H1 (cell line): Measurements from ENCODE around the gene SLC9A3. TPM values are rescaled to one million over a fixed set of nuclear protein-coding genes. Genes with fewer than 3 reads are reported as not detected.

Source experiments
- CTCF ChIA-PET: fragments of 300-600 bp; sonication (Branson Sonifier 250); formaldehyde crosslinking; loops from one replicate; lab custom pipeline; 2021; ENCODE audit not compliant: partially characterized antibody; lab: Charles Lee
- POLR2A ChIA-PET: fragments of 300-600 bp; sonication (Branson Sonifier 250); formaldehyde crosslinking; loops from one replicate; lab custom pipeline; 2021; ENCODE audit warnings: inconsistent platforms; ENCODE audit not compliant: partially characterized antibody; lab: Charles Lee
- DNase-seq, 2 experiments: peaks; one replicate each; pipeline versions ENCODE4 v3.0.0 to v3.0.0-alpha.2; 2010 to 2022; ENCODE audit warnings: low spot score in 2 of 2, low read depth in 1 of 2, mixed read lengths in 1 of 2
- FAIRE-seq: peaks from 2 replicates; lab custom pipeline; 2011; peaks lifted over from hg19 to GRCh38; lab: Jason Lieb, UNC
- H2AFZ ChIP-seq: 2 replicates; pipeline ENCODE4 v1.8.1; 2012; ENCODE audit warnings: low read length, inconsistent platforms
- H2AK5ac ChIP-seq: 2 replicates; pipeline ENCODE4 v1.6.1; 2013; ENCODE audit warnings: low read depth, low read length
- H2BK120ac ChIP-seq: replicated peaks from 2 replicates; pipeline ENCODE3; 2013; ENCODE audit warnings: low read depth, low read length, inconsistent platforms
- H2BK12ac ChIP-seq: 2 replicates; pipeline ENCODE4 v1.6.1; 2013; ENCODE audit warnings: low read depth, low read length
- H2BK15ac ChIP-seq: 2 replicates; pipeline ENCODE4 v1.6.1; 2013; ENCODE audit warnings: low read length
- H2BK20ac ChIP-seq: 2 replicates; pipeline ENCODE4 v1.6.1; 2013; ENCODE audit warnings: low read length
- H2BK5ac ChIP-seq: 2 replicates; pipeline ENCODE4 v1.6.1; 2013; ENCODE audit warnings: low read depth, low read length
- H3K14ac ChIP-seq: 2 replicates; pipeline ENCODE4 v1.6.1; 2013; ENCODE audit warnings: inconsistent platforms; ENCODE audit not compliant: insufficient read length
- H3K18ac ChIP-seq: 2 replicates; pipeline ENCODE4 v1.6.1; 2013; ENCODE audit warnings: low read length; ENCODE audit errors: extremely low read depth
- H3K23ac ChIP-seq: 2 replicates; pipeline ENCODE4 v1.6.1; 2013; ENCODE audit warnings: inconsistent platforms; ENCODE audit not compliant: insufficient read length
- H3K23me2 ChIP-seq: 2 replicates; pipeline ENCODE4 v1.6.1; 2013; ENCODE audit warnings: low read depth, low read length
- H3K27ac ChIP-seq: 2 replicates; pipeline ENCODE4 v1.6.1; 2011; ENCODE audit warnings: low read depth, low read length, inconsistent platforms
- H3K27me3 ChIP-seq, 4 experiments: replicated peaks in 1 of 4; 1 replicate in 1 of 4; 2 replicates in 3 of 4; pipeline versions ENCODE4 v1.6.1 to v1.8.1; 2011 to 2013; ENCODE audit warnings: low read length in 3 of 4, mild to moderate bottlenecking in 3 of 4, inconsistent platforms in 2 of 4, mixed read lengths in 2 of 4, moderate library complexity in 1 of 4; ENCODE audit not compliant: control insufficient read depth in 3 of 4, insufficient read depth in 3 of 4; ENCODE audit errors: extremely low read depth in 1 of 4
- H3K36me3 ChIP-seq, 4 experiments: 2 replicates each; pipeline versions ENCODE4 v1.6.1 to v1.8.1; 2011 to 2013; ENCODE audit warnings: mild to moderate bottlenecking in 4 of 4, low read length in 3 of 4, moderate library complexity in 2 of 4, control low read depth in 1 of 4, inconsistent platforms in 1 of 4; ENCODE audit not compliant: insufficient read depth in 4 of 4, control insufficient read depth in 2 of 4
- H3K4ac ChIP-seq: replicated peaks from 2 replicates; pipeline ENCODE3; 2013; ENCODE audit warnings: low read length, low read depth, mixed read lengths, inconsistent platforms; ENCODE audit not compliant: insufficient read length
- H3K4me1 ChIP-seq, 4 experiments: replicated peaks in 1 of 4; 1 replicate in 1 of 4; 2 replicates in 3 of 4; pipeline versions ENCODE4 v1.6.1 to v1.8.1; 2011 to 2013; ENCODE audit warnings: low read length in 3 of 4, inconsistent platforms in 2 of 4, mixed read lengths in 1 of 4; ENCODE audit not compliant: insufficient read depth in 4 of 4, control insufficient read depth in 3 of 4
- H3K4me2 ChIP-seq, 2 experiments: 2 replicates each; pipeline versions ENCODE4 v1.6.1 to v1.8.1; 2011 to 2013; ENCODE audit warnings: low read depth in 2 of 2, low read length in 2 of 2, control low read depth in 1 of 2, inconsistent platforms in 1 of 2, mild to moderate bottlenecking in 1 of 2; ENCODE audit not compliant: insufficient read depth in 1 of 2
- H3K4me3 ChIP-seq, 4 experiments: fragments of 200-600, 300-600 bp in 1 of 4; sonication (generic), shearing (Covaris generic), sonication (Bioruptor Twin) in 1 of 4; 2 replicates each; pipeline versions ENCODE4 v1.5.1 to v1.8.1; 2011 to 2016; ENCODE audit warnings: low read length in 4 of 4, low read depth in 3 of 4, control low read depth in 2 of 4, inconsistent platforms in 2 of 4, mild to moderate bottlenecking in 2 of 4, mixed read lengths in 1 of 4, moderate library complexity in 1 of 4; ENCODE audit not compliant: insufficient read depth in 2 of 4; ENCODE audit errors: extremely low read depth in 1 of 4
- H3K56ac ChIP-seq: replicated peaks from 2 replicates; pipeline ENCODE3; 2013; ENCODE audit warnings: low read depth, mild to moderate bottlenecking, mixed read lengths, low read length, inconsistent platforms; ENCODE audit not compliant: insufficient read length
- H3K79me1 ChIP-seq: 2 replicates; pipeline ENCODE4 v1.6.1; 2013; ENCODE audit warnings: low read depth, low read length, control low read depth
- H3K79me2 ChIP-seq, 2 experiments: 2 replicates each; pipeline versions ENCODE4 v1.6.1 to v1.8.1; 2012 to 2013; ENCODE audit warnings: low read length in 2 of 2, mild to moderate bottlenecking in 2 of 2, inconsistent platforms in 1 of 2; ENCODE audit not compliant: insufficient read depth in 2 of 2, control insufficient read depth in 1 of 2
- H3K9ac ChIP-seq, 4 experiments: replicated peaks in 1 of 4; 1 replicate in 1 of 4; 2 replicates in 3 of 4; pipeline versions ENCODE4 v1.6.1 to v1.8.1; 2011 to 2013; ENCODE audit warnings: low read depth in 3 of 4, low read length in 3 of 4, control low read depth in 2 of 4, mild to moderate bottlenecking in 2 of 4, moderate library complexity in 2 of 4, inconsistent platforms in 1 of 4; ENCODE audit errors: extremely low read depth in 1 of 4
- H3K9me3 ChIP-seq, 2 experiments: 2 replicates each; pipeline versions ENCODE4 v1.6.1 to v1.8.1; 2012 to 2013; ENCODE audit warnings: mild to moderate bottlenecking in 2 of 2, moderate library complexity in 2 of 2, control low read depth in 1 of 2, inconsistent platforms in 1 of 2, low read depth in 1 of 2, low read length in 1 of 2, mixed read lengths in 1 of 2; ENCODE audit not compliant: insufficient read depth in 2 of 2
- H4K20me1 ChIP-seq, 2 experiments: replicated peaks in 1 of 2; 2 replicates each; pipeline versions ENCODE3 to v1.8.1; 2011 to 2013; ENCODE audit warnings: inconsistent platforms in 2 of 2, low read length in 2 of 2, mild to moderate bottlenecking in 1 of 2; ENCODE audit not compliant: insufficient read depth in 2 of 2, control insufficient read depth in 1 of 2
- H4K5ac ChIP-seq: 2 replicates; pipeline ENCODE4 v1.6.1; 2013; ENCODE audit warnings: low read length, low read depth, mixed read lengths, inconsistent platforms; ENCODE audit not compliant: insufficient read length
- H4K8ac ChIP-seq: 2 replicates; pipeline ENCODE4 v1.8.0; 2013; ENCODE audit warnings: mild to moderate bottlenecking, moderate library complexity, low read length, inconsistent platforms; ENCODE audit not compliant: insufficient read depth; ENCODE audit errors: extremely low read depth
- H4K91ac ChIP-seq: replicated peaks from 2 replicates; pipeline ENCODE3; 2013; ENCODE audit warnings: low read length, mixed read lengths, inconsistent platforms; ENCODE audit not compliant: insufficient read length
- ASH2L ChIP-seq: fragments of 200-600, 300-600 bp; sonication (generic); IDR thresholded peaks from one replicate; pipeline ENCODE4 v1.7.1; 2017; ENCODE audit warnings: low read length
- BACH1 ChIP-seq: IDR thresholded peaks from 2 replicates; pipeline ENCODE4 v1.6.1; 2012; ENCODE audit warnings: low read length, improper control_type of control experiment
- CREB1 ChIP-seq: IDR thresholded peaks from 2 replicates; pipeline ENCODE4 v1.6.1; 2012; ENCODE audit warnings: inconsistent platforms
- GABPA ChIP-seq: IDR thresholded peaks from 2 replicates; pipeline ENCODE4 v1.6.1; 2011; ENCODE audit warnings: mild to moderate bottlenecking, low read length, moderate library complexity, borderline replicate concordance; ENCODE audit not compliant: insufficient read depth
- HDAC2 ChIP-seq, 2 experiments: fragments of 300-600 bp in 1 of 2; sonication (generic) in 1 of 2; IDR thresholded peaks; 2 replicates each; pipeline ENCODE4 v1.6.1; 2011 to 2012; ENCODE audit warnings: low read depth in 2 of 2, low read length in 2 of 2, mild to moderate bottlenecking in 2 of 2, moderate library complexity in 2 of 2, borderline replicate concordance in 1 of 2, inconsistent platforms in 1 of 2
- JUND ChIP-seq: IDR thresholded peaks from 2 replicates; pipeline ENCODE4 v1.6.1; 2011; ENCODE audit warnings: mild to moderate bottlenecking, improper control_type of control experiment, low read length
- POLR2A ChIP-seq, 2 experiments: IDR thresholded peaks; 1 replicate in 1 of 2; 2 replicates in 1 of 2; pipeline ENCODE4 v1.6.1; 2011; ENCODE audit warnings: low read depth in 2 of 2, low read length in 2 of 2, mild to moderate bottlenecking in 2 of 2; ENCODE audit errors: control extremely low read depth in 1 of 2
- POU5F1 ChIP-seq: IDR thresholded peaks from 2 replicates; pipeline ENCODE4 v1.6.1; 2011; ENCODE audit warnings: low read depth, mild to moderate bottlenecking, low read length, moderate library complexity
- SAP30 ChIP-seq: fragments of 300-600 bp; sonication (generic); IDR thresholded peaks from 2 replicates; pipeline ENCODE4 v1.7.1; 2012; ENCODE audit warnings: low read length, moderate library complexity, mild to moderate bottlenecking, inconsistent platforms; ENCODE audit not compliant: insufficient read depth, insufficient replicate concordance
- TEAD4 ChIP-seq: IDR thresholded peaks from 2 replicates; pipeline ENCODE4 v1.6.1; 2012; ENCODE audit warnings: low read depth, low read length, inconsistent platforms, mixed read lengths
- WGBS, 2 experiments: shearing (Covaris generic) in 1 of 2; methylation state at CpG; one replicate each; pipeline versions ENCODE4 v1.1.6 to v1.1.7; 2013 to 2015; ENCODE audit warnings: low lambda C conversion rate in 2 of 2, mixed read lengths in 2 of 2, inconsistent platforms in 1 of 2, low coverage in 1 of 2, missing lambda C conversion rate in 1 of 2; ENCODE audit not compliant: insufficient replicate concordance in 2 of 2, insufficient coverage in 1 of 2, insufficient read length in 1 of 2; ENCODE audit errors: extremely low coverage in 1 of 2, missing lambda C conversion rate in 1 of 2; 5-methylcytosine and 5-hydroxymethylcytosine counted together
- polyA plus RNA-seq, 7 experiments: library from polyadenylated mRNA; depleted of rRNA in 3 of 7; stranded (reverse) in 5 of 7; unstranded in 2 of 7; fragments of >200 nt in 5 of 7; fragments of 200-250 nt in 2 of 7; gene quantifications; 1 replicate in 5 of 7; 2 replicates in 1 of 7; 4 replicates in 1 of 7; pipeline versions ENCODE4 v1.2.1 to v1.2.3, GENCODE V29; 2011 to 2013; ENCODE audit warnings: missing spikeins in 2 of 7, mixed read lengths in 2 of 7
- total RNA-seq: library from RNA; stranded (reverse); fragmentation: NEBNext Ultra II Directional; extraction: Animal tissue kit (Norgen Biotek cat#: 25700); gene quantifications from 2 replicates; pipeline ENCODE4 v1.2.1, GENCODE V29; 2021

SLC9A3 gene
- total and polyA plus RNA-seq, 2 of the 8 experiments (the other 6 are each of a cell fraction or from before 2014, with no cell fraction given) = 0.95 to 1.0 TPM

DNA sequence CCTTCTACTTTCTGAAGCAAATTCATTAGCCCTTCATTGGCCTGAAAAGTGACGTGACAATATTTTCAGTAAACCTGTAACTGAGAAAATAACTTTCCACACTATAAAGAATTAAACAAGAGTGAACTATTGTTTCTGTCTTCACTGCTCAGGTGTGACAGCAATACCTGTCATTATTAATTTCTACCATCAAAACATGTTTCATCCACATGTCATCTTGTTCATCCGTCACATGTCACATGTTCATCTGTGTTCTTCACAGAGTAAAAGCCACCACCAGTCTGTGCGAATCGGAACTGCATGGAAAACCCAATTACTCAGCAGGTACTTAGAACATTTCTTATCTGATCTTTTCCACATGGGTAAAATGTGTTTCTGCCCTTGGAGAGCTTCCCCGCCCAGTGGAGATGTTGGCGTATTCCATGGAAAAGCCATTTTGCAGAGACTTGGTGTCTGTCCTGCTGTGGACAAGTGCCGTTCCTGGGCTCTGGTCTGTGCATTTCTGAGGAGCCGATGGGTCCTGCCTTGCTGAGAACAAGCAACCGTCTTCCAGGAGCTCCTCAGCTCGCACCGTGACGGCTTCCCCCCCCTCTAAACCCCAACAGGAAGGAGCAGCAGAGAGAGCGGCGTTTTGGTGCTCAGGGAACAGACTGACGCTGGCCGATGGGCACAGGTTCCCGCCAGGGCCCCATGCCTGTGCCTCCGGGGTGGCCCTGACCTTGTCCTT is 91.9 kb downstream of the SLC9A3 start:
- Histone ChIP-seq H3K56ac (no peak overlapping the region), H3K79me1 (no peaks in the 10 kb centered on the region), H3K23ac (no peak overlapping the region), H3K4ac (no peak overlapping the region), H3K9me3 (peaks cover 0 to 3% of the 10 kb centered on the region in 2 experiments; a peak in 1 of 4 replicates), H3K14ac (no peak overlapping the region), H2BK15ac (no peak overlapping the region), H2AFZ (no peak overlapping the region), H2BK5ac (no peak overlapping the region), H3K4me3 (no peak overlapping the region), H3K27me3 (no peaks in the 10 kb centered on the region), H3K36me3 (no peaks in the 10 kb centered on the region), H2BK12ac (no peak overlapping the region), H3K9ac (no peak overlapping the region), H2AK5ac (no peak overlapping the region), H4K5ac (no peak overlapping the region), H3K4me2 (no peak overlapping the region), H3K27ac (no peak overlapping the region), H4K8ac (no peak overlapping the region), H3K79me2 (no peaks in the 10 kb centered on the region), H2BK20ac (no peak overlapping the region), H3K23me2 (no peaks in the 10 kb centered on the region), H2BK120ac (no peak overlapping the region), H3K18ac (no peak overlapping the region), H4K91ac (no peak overlapping the region), H4K20me1 (peaks cover 0 to under 1% of the 10 kb centered on the region in 2 experiments), H3K4me1 (peaks cover 0 to 3% (median 1%) of the 10 kb centered on the region in 4 experiments; a peak in 1 of 7 replicates)
- no peak for DNase-seq
- 85% methylated on average over 18 of the region's 18 CpGs; no CpG with 5 or more reads in 1 of the 2 experiments for WGBS, 2 experiments
- FAIRE-seq = no peak
- TF ChIP-seq HDAC2 (IDR thresholded peaks at IDR 0.05; ENCODE audit: borderline replicate concordance in 1 of 2, low read depth in 2 of 2, low read length in 2 of 2) (no peak), BACH1 (no peak), JUND (no peak), SAP30 (no peak), GABPA (no peak), TEAD4 (no peak), POU5F1 (no peak), ASH2L (no peak), CREB1 (no peak), POLR2A (IDR thresholded peaks at IDR 0.05; ENCODE audit: control extremely low read depth in 1 of 2, low read depth in 2 of 2, low read length in 2 of 2) (no peak)
- POLR2A ChIA-PET = interaction anchor here (1.1 kb wide), 1 partner anchor 16 kb away, joined by 3 read pairs; no protein-coding TSS in a partner anchor
- CTCF ChIA-PET = interaction anchor here (0.7 to 9.7 kb wide), 15 partner anchors 9 to 116 kb away, joined by 3 to 99 read pairs (median 6); partner anchors contain the start of gene AHRR
